ENCODE results near the gene MTOR.

Gene MTOR

DNA sequence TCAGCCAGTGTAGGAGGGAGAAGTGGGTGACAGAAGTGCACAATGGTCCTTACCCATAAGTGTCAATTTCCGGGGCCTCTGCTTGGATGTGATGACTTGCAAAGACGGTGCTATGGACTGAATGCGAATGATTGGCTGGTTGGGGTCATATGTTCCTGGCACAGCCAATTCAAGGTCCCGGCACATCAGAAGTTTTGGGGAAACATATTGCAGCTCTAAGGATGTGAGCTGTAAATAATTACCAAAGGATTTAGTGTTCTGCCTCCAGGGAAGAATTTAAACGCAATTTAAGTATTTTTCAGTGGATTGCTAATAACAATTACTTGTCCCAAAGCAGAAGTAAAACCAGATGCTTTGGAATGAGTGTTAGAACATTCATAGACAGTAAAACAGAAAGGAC lies 135.8 kb downstream of the MTOR start:
- H3K4me1 ChIP-seq (ENCODE audit: control insufficient read depth in 1 of 2, insufficient read depth in 2 of 2, low read length in 2 of 2): no peaks in the 10 kb centered on the region
- H2AFZ ChIP-seq (ENCODE audit: insufficient read depth, low read length, poor library complexity): no peak overlapping the region
- H2BK120ac ChIP-seq (ENCODE audit: insufficient read depth, low read length, poor library complexity): no peak overlapping the region
- H3K27ac ChIP-seq (ENCODE audit: low read depth, low read length): no peak overlapping the region
- H3K4me3 ChIP-seq (ENCODE audit: low read depth, low read length): no peak overlapping the region
- H3K79me1 ChIP-seq (ENCODE audit: low read length): no peaks in the 10 kb centered on the region
- H3K9me3 ChIP-seq (ENCODE audit: insufficient read depth, low read depth, low read length): peaks cover 2% of the 10 kb centered on the region
- no peak overlapping the region for H3K18ac ChIP-seq (ENCODE audit: low read length)
- H3K23ac ChIP-seq (ENCODE audit: low read length): no peak overlapping the region
- no peak overlapping the region for H3K14ac ChIP-seq (ENCODE audit: low read length)
- no peak for DNase-seq
- no peak overlapping the region for H3K4me2 ChIP-seq (ENCODE audit: low read length)
- H3K27me3 ChIP-seq (ENCODE audit: insufficient read depth, low read length): no peaks in the 10 kb centered on the region
- no peak overlapping the region for H2AK5ac ChIP-seq (ENCODE audit: low read length)
- no peaks in the 10 kb centered on the region for H3K79me2 ChIP-seq (ENCODE audit: control insufficient read depth, insufficient read depth, low read length, poor library complexity)
- no peak overlapping the region for H2BK5ac ChIP-seq (ENCODE audit: low read depth, low read length, poor library complexity)
- no peak overlapping the region for H4K91ac ChIP-seq (ENCODE audit: low read depth, low read length)
- H4K8ac ChIP-seq (ENCODE audit: low read depth, low read length): no peak overlapping the region
- H3K4ac ChIP-seq (ENCODE audit: low read depth, low read length): no peak overlapping the region
- whole genome bisulfite sequencing (ENCODE audit: extremely low coverage, insufficient coverage, insufficient read length): no CpG with 5 or more reads among the region's 5 CpGs
- H3K9ac ChIP-seq (ENCODE audit: low read length): no peak overlapping the region
- H4K12ac ChIP-seq (ENCODE audit: low read depth, low read length): no peak overlapping the region
- H3K36me3 ChIP-seq (ENCODE audit: control insufficient read depth in 1 of 2, insufficient read depth in 2 of 2, low read length in 2 of 2): peaks cover 64 to 82% of the 10 kb centered on the region in 2 experiments
- no peak overlapping the region for H2BK12ac ChIP-seq (ENCODE audit: low read length)

DNA sequence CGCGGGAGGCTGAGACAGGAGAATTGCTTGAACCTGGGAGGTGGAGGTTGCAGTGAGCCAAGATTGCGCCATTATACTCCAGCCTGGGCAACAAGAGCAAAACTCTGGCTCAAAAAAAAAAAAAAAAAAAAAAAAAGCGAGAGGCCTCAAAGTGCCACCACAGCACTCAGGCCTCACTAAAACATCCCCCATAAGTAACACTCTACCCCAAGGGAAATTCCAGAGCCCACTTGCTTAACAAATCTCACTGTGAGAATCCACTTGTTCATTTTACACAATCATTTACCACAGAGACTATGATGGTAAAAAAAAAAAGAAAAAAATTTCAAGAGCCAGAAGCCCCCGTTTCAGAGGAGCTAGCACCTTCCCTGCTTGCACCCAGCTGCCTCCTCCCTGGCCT lies 136.4 kb downstream of the MTOR start:
- Histone ChIP-seq H3K9ac (ENCODE audit: low read length) (no peak overlapping the region), H3K36me3 (ENCODE audit: control insufficient read depth in 1 of 2, insufficient read depth in 2 of 2, low read length in 2 of 2) (peaks cover 65 to 80% of the 10 kb centered on the region in 2 experiments), H3K18ac (ENCODE audit: low read length) (no peak overlapping the region), H4K91ac (ENCODE audit: low read depth, low read length) (no peak overlapping the region), H2AK5ac (ENCODE audit: low read length) (no peak overlapping the region), H3K79me2 (ENCODE audit: control insufficient read depth, insufficient read depth, low read length, poor library complexity) (no peaks in the 10 kb centered on the region), H2BK5ac (ENCODE audit: low read depth, low read length, poor library complexity) (no peak overlapping the region), H3K4me3 (ENCODE audit: low read depth, low read length) (no peak overlapping the region), H4K8ac (ENCODE audit: low read depth, low read length) (no peak overlapping the region), H3K23ac (ENCODE audit: low read length) (no peak overlapping the region), H2AFZ (ENCODE audit: insufficient read depth, low read length, poor library complexity) (no peak overlapping the region), H3K27me3 (ENCODE audit: insufficient read depth, low read length) (no peaks in the 10 kb centered on the region), H3K4ac (ENCODE audit: low read depth, low read length) (no peak overlapping the region), H2BK120ac (ENCODE audit: insufficient read depth, low read length, poor library complexity) (no peak overlapping the region), H3K4me1 (ENCODE audit: control insufficient read depth in 1 of 2, insufficient read depth in 2 of 2, low read length in 2 of 2) (no peaks in the 10 kb centered on the region), H3K9me3 (ENCODE audit: insufficient read depth, low read depth, low read length) (peaks cover 2% of the 10 kb centered on the region), H3K27ac (ENCODE audit: low read depth, low read length) (no peak overlapping the region), H4K12ac (ENCODE audit: low read depth, low read length) (no peak overlapping the region), H3K14ac (ENCODE audit: low read length) (no peak overlapping the region), H3K79me1 (ENCODE audit: low read length) (no peaks in the 10 kb centered on the region), H3K4me2 (ENCODE audit: low read length) (no peak overlapping the region), H2BK12ac (ENCODE audit: low read length) (no peak overlapping the region)
- WGBS (ENCODE audit: extremely low coverage, insufficient coverage, insufficient read length): no CpG with 5 or more reads among the region's 5 CpGs
- DNase-seq: no peak

DNA sequence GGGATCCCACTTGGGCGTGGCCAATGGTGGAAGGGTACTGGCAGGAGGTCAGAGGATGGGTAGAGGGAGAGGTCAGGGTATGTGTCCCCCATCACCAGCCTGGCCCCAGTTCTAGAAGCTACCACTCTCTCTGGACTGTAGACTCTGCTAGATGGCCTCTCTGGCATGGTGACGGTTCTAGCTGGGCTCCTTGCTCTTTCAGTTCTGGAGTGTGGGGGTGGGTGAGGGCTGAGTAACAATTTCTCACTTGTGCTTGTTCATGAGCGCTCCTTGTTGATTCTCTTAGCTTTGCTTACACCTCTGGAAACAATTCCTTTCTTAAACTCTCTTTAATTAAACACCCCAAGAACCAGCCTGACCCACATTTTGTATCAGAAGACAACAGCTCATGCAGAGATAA lies 137.4 kb downstream of the MTOR start:
- Histone ChIP-seq H3K27me3 (ENCODE audit: insufficient read depth, low read length) (no peaks in the 10 kb centered on the region), H2BK5ac (ENCODE audit: low read depth, low read length, poor library complexity) (no peak overlapping the region), H3K9me3 (ENCODE audit: insufficient read depth, low read depth, low read length) (peaks cover 2% of the 10 kb centered on the region), H3K9ac (ENCODE audit: low read length) (no peak overlapping the region), H4K91ac (ENCODE audit: low read depth, low read length) (no peak overlapping the region), H3K14ac (ENCODE audit: low read length) (no peak overlapping the region), H3K18ac (ENCODE audit: low read length) (no peak overlapping the region), H2AK5ac (ENCODE audit: low read length) (no peak overlapping the region), H2BK120ac (ENCODE audit: insufficient read depth, low read length, poor library complexity) (no peak overlapping the region), H3K79me1 (ENCODE audit: low read length) (no peaks in the 10 kb centered on the region), H3K4me2 (ENCODE audit: low read length) (no peak overlapping the region), H4K12ac (ENCODE audit: low read depth, low read length) (no peak overlapping the region), H3K4me1 (ENCODE audit: control insufficient read depth in 1 of 2, insufficient read depth in 2 of 2, low read length in 2 of 2) (no peaks in the 10 kb centered on the region), H3K27ac (ENCODE audit: low read depth, low read length) (no peak overlapping the region), H2BK12ac (ENCODE audit: low read length) (no peak overlapping the region), H3K4me3 (ENCODE audit: low read depth, low read length) (no peak overlapping the region), H4K8ac (ENCODE audit: low read depth, low read length) (no peak overlapping the region), H3K23ac (ENCODE audit: low read length) (no peak overlapping the region), H2AFZ (ENCODE audit: insufficient read depth, low read length, poor library complexity) (no peak overlapping the region), H3K36me3 (ENCODE audit: control insufficient read depth in 1 of 2, insufficient read depth in 2 of 2, low read length in 2 of 2) (peaks cover 58 to 74% of the 10 kb centered on the region in 2 experiments), H3K79me2 (ENCODE audit: control insufficient read depth, insufficient read depth, low read length, poor library complexity) (no peaks in the 10 kb centered on the region), H3K4ac (ENCODE audit: low read depth, low read length) (no peak overlapping the region)
- DNase-seq: no peak
- WGBS (ENCODE audit: extremely low coverage, insufficient coverage, insufficient read length): no CpG with 5 or more reads among the region's 3 CpGs

DNA sequence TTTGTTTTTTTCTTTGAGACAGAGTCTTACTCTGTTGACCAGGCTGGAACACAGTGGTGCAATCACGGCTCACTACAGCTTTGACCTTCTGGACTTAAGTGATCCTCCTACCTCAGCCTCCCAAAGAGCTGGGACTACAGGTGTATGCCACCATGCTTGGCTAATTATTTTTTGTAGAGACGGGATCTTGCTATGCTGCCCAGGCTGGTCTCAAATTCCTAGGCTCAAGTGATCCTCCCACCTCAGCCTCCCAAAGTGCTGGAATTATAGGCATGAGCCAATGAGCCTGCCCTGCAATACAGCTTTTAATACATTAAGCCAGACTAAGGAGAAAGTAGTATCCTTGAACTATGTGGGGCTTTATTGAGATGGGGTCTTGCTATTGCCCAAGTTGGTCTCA lies 146.0 kb downstream of the MTOR start:
- DNase-seq: no peak
- Histone ChIP-seq H3K4me1 (ENCODE audit: control insufficient read depth in 1 of 2, insufficient read depth in 2 of 2, low read length in 2 of 2) (no peaks in the 10 kb centered on the region), H3K27me3 (ENCODE audit: insufficient read depth, low read length) (no peaks in the 10 kb centered on the region), H3K79me1 (ENCODE audit: low read length) (no peaks in the 10 kb centered on the region), H3K27ac (ENCODE audit: low read depth, low read length) (no peak overlapping the region), H2BK12ac (ENCODE audit: low read length) (no peak overlapping the region), H3K14ac (ENCODE audit: low read length) (no peak overlapping the region), H3K18ac (ENCODE audit: low read length) (no peak overlapping the region), H3K9me3 (ENCODE audit: insufficient read depth, low read depth, low read length) (no peaks in the 10 kb centered on the region), H4K8ac (ENCODE audit: low read depth, low read length) (no peak overlapping the region), H3K23ac (ENCODE audit: low read length) (no peak overlapping the region), H4K91ac (ENCODE audit: low read depth, low read length) (no peak overlapping the region), H3K4me3 (ENCODE audit: low read depth, low read length) (no peak overlapping the region), H3K4me2 (ENCODE audit: low read length) (no peak overlapping the region), H3K4ac (ENCODE audit: low read depth, low read length) (no peak overlapping the region), H3K79me2 (ENCODE audit: control insufficient read depth, insufficient read depth, low read length, poor library complexity) (no peaks in the 10 kb centered on the region), H2AFZ (ENCODE audit: insufficient read depth, low read length, poor library complexity) (no peak overlapping the region), H2BK5ac (ENCODE audit: low read depth, low read length, poor library complexity) (no peak overlapping the region), H3K9ac (ENCODE audit: low read length) (no peak overlapping the region), H2BK120ac (ENCODE audit: insufficient read depth, low read length, poor library complexity) (no peak overlapping the region), H3K36me3 (ENCODE audit: control insufficient read depth in 1 of 2, insufficient read depth in 2 of 2, low read length in 2 of 2) (peaks cover 29 to 44% of the 10 kb centered on the region in 2 experiments), H2AK5ac (ENCODE audit: low read length) (no peak overlapping the region), H4K12ac (ENCODE audit: low read depth, low read length) (no peak overlapping the region)
- no CpG with 5 or more reads among the region's 2 CpGs for WGBS (ENCODE audit: extremely low coverage, insufficient coverage, insufficient read length)

All from trophoblast cell (in vitro differentiated cells and primary cell).